ENCODE measurements around the gene SYNE2. TPM values are rescaled to one million over a fixed set of nuclear protein-coding genes. Genes with fewer than 3 reads are reported as not detected.

SYNE2 gene
- total RNA-seq, 1 donor from 2014 or later = 105 TPM

- H3K27me3 Mint-ChIP-seq (ENCODE audit: insufficient read depth, low read depth) = peaks cover 8% of the 10 kb centered on the region
- Histone ChIP-seq H3K27ac (no peak overlapping the region), H3K9me3 (ENCODE audit: low read depth) (no peaks in the 10 kb centered on the region), H3K4me3 (no peak overlapping the region), H2AFZ (replicated peaks) (no peak overlapping the region), H3K36me3 (peaks cover 3% of the 10 kb centered on the region), H4K20me1 (ENCODE audit: low read depth) (no peaks in the 10 kb centered on the region), H3F3A (ENCODE audit: low read depth) (no peaks in the 10 kb centered on the region), H3K4me2 (no peak overlapping the region), H3K9ac (no peak overlapping the region), H3K79me2 (ENCODE audit: low read depth) (no peaks in the 10 kb centered on the region), H3K4me1 (peaks cover 6% of the 10 kb centered on the region), H3K27me3 (no peaks in the 10 kb centered on the region)
- no peaks in the 10 kb centered on the region for H3K4me1 Mint-ChIP-seq
- H3K36me3 Mint-ChIP-seq = peaks cover 49% of the 10 kb centered on the region
- no peak for TF ChIP-seq EZH2phosphoT487 (IDR thresholded peaks at IDR 0.05)
- TF ChIP-seq, protein P1, sequence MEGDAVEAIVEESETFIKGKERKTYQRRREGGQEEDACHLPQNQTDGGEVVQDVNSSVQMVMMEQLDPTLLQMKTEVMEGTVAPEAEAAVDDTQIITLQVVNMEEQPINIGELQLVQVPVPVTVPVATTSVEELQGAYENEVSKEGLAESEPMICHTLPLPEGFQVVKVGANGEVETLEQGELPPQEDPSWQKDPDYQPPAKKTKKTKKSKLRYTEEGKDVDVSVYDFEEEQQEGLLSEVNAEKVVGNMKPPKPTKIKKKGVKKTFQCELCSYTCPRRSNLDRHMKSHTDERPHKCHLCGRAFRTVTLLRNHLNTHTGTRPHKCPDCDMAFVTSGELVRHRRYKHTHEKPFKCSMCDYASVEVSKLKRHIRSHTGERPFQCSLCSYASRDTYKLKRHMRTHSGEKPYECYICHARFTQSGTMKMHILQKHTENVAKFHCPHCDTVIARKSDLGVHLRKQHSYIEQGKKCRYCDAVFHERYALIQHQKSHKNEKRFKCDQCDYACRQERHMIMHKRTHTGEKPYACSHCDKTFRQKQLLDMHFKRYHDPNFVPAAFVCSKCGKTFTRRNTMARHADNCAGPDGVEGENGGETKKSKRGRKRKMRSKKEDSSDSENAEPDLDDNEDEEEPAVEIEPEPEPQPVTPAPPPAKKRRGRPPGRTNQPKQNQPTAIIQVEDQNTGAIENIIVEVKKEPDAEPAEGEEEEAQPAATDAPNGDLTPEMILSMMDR (IDR thresholded peaks at IDR 0.05) = no peak
- TF ChIP-seq EZH2 (IDR thresholded peaks at IDR 0.05) = no peak
- no peak for DNase-seq (ENCODE audit: low spot score)
- no peaks in the 10 kb centered on the region for H3K9me3 Mint-ChIP-seq
- no peak overlapping the region for H3K4me3 Mint-ChIP-seq
- H3K27ac Mint-ChIP-seq = no peak overlapping the region
These were observed 361.2 kb downstream of the SYNE2 start for GRCh38 chr14:64213853-64214570.

DNA sequence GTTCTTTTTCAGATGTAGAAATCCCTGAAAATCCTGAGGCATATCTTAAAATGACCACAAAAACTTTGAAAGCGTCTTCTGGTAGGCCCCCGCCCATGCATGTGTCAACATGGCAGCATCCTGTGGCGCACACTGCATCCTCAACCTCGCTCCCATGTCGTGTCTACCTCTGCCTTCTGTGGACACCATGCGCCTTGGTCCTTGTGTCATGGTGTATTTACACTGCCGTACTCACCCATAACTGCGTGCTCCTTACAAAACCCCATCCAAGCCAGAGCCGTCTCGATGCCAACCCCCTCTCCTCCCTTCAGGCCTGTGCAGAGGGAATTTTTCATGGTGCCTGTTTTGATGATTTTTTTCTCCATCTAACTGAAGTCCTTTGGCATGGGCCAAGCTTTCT is 362.5 kb downstream of the SYNE2 start:
- Histone ChIP-seq H3K9ac (no peak overlapping the region), H3K4me3 (no peak overlapping the region), H3F3A (ENCODE audit: low read depth) (no peaks in the 10 kb centered on the region), H3K79me2 (ENCODE audit: low read depth) (no peaks in the 10 kb centered on the region), H4K20me1 (ENCODE audit: low read depth) (no peaks in the 10 kb centered on the region), H3K27ac (no peak overlapping the region), H3K27me3 (no peaks in the 10 kb centered on the region), H3K36me3 (peaks cover 3% of the 10 kb centered on the region), H3K4me1 (peaks cover 6% of the 10 kb centered on the region), H3K4me2 (no peak overlapping the region), H2AFZ (replicated peaks) (no peak overlapping the region), H3K9me3 (ENCODE audit: low read depth) (no peaks in the 10 kb centered on the region)
- no peak overlapping the region for H3K4me3 Mint-ChIP-seq
- H3K36me3 Mint-ChIP-seq = peaks cover 53% of the 10 kb centered on the region
- H3K27ac Mint-ChIP-seq = no peak overlapping the region
- no peaks in the 10 kb centered on the region for H3K4me1 Mint-ChIP-seq
- H3K27me3 Mint-ChIP-seq (ENCODE audit: insufficient read depth, low read depth) = peaks cover 8% of the 10 kb centered on the region
- no peaks in the 10 kb centered on the region for H3K9me3 Mint-ChIP-seq
- TF ChIP-seq EZH2 (IDR thresholded peaks at IDR 0.05) (no peak), EZH2phosphoT487 (IDR thresholded peaks at IDR 0.05) (no peak)
- TF ChIP-seq, protein P1 (IDR thresholded peaks at IDR 0.05) = no peak
- no peak for DNase-seq (ENCODE audit: low spot score)

GRCh38 chr14:64215978-64216377 is 363.2 kb downstream of the SYNE2 start:
- H3K36me3 Mint-ChIP-seq = peaks cover 49% of the 10 kb centered on the region

More at GRCh38 chr14:64215978-64216377, 363.2 kb downstream of the SYNE2 start:
- H3K4me2 ChIP-seq = no peak overlapping the region
- H3K36me3 ChIP-seq = peaks cover 3% of the 10 kb centered on the region
- H3K9me3 ChIP-seq (ENCODE audit: low read depth) = no peaks in the 10 kb centered on the region
- no peaks in the 10 kb centered on the region for H4K20me1 ChIP-seq (ENCODE audit: low read depth)
- Mint-ChIP-seq H3K9me3 (no peaks in the 10 kb centered on the region), H3K4me3 (no peak overlapping the region), H3K27me3 (ENCODE audit: insufficient read depth, low read depth) (peaks cover 5% of the 10 kb centered on the region), H3K27ac (no peak overlapping the region), H3K4me1 (no peaks in the 10 kb centered on the region)
- H3K27me3 ChIP-seq = no peaks in the 10 kb centered on the region
- no peaks in the 10 kb centered on the region for H3K79me2 ChIP-seq (ENCODE audit: low read depth)
- no peak overlapping the region for H3K27ac ChIP-seq
- DNase-seq (ENCODE audit: low spot score) = no peak
- no peaks in the 10 kb centered on the region for H3F3A ChIP-seq (ENCODE audit: low read depth)
- TF ChIP-seq EZH2phosphoT487 (IDR thresholded peaks at IDR 0.05) = no peak
- TF ChIP-seq EZH2 (IDR thresholded peaks at IDR 0.05) = no peak
- TF ChIP-seq, protein P1 (IDR thresholded peaks at IDR 0.05) = no peak
- H3K4me3 ChIP-seq = no peak overlapping the region
- H2AFZ ChIP-seq (replicated peaks) = no peak overlapping the region
- H3K9ac ChIP-seq = no peak overlapping the region
- H3K4me1 ChIP-seq = peaks cover 6% of the 10 kb centered on the region

Measured in neural progenitor cell (in vitro differentiated cells).